SK-N-SH (cell line): ENCODE data around the gene MYLK. TPM values are rescaled to one million over a fixed set of nuclear protein-coding genes. Genes with fewer than 3 reads are reported as not detected.

Source experiments
- CTCF ChIA-PET: fragments of 300-600, 350-600 bp; formaldehyde crosslinking; extraction: SDS; loops from one replicate; lab custom pipeline; 2021; lab: Yijun Ruan, JAX
- POLR2A ChIA-PET: fragments of 350-600 bp; sonication (Branson Sonifier 250); formaldehyde crosslinking; extraction: SDS; loops from one replicate; lab custom pipeline; 2020; ENCODE audit warnings: antibody characterized with exemption, inconsistent platforms; lab: Yijun Ruan, JAX
- DNase-seq: peaks from one replicate; pipeline ENCODE4 v3.0.0; 2012
- H2AFZ ChIP-seq: fragments of 200-600 bp; sonication (generic); 2 replicates; pipeline ENCODE4 v1.8.1; 2016; ENCODE audit warnings: antibody characterized with exemption, mild to moderate bottlenecking, low read depth
- H3F3A ChIP-seq: fragments of 200-600 bp; sonication (generic); replicated peaks from 2 replicates; pipeline ENCODE3; 2016; ENCODE audit warnings: antibody characterized with exemption, mild to moderate bottlenecking; ENCODE audit not compliant: insufficient read depth
- H3K27ac ChIP-seq, 2 experiments: fragments of 200-500 bp in 1 of 2; fragments of 200-600 bp in 1 of 2; sonication (Bioruptor generic) in 1 of 2; sonication (generic), shearing (Covaris generic) in 1 of 2; 2 replicates each; pipeline versions ENCODE4 v1.5.1 to v1.6.1; 2014 to 2016; ENCODE audit warnings: low read depth in 2 of 2, inconsistent platforms in 1 of 2, low read length in 1 of 2, mild to moderate bottlenecking in 1 of 2, mixed read lengths in 1 of 2
- H3K27me3 ChIP-seq: fragments of 200-600 bp; sonication (generic), shearing (Covaris generic); 2 replicates; pipeline ENCODE4 v1.6.1; 2016; ENCODE audit warnings: mixed run types; ENCODE audit not compliant: insufficient read depth
- H3K36me3 ChIP-seq, 2 experiments: fragments of 200-500 bp in 1 of 2; fragments of 200-600 bp in 1 of 2; sonication (Bioruptor generic) in 1 of 2; sonication (generic) in 1 of 2; replicated peaks in 1 of 2; 2 replicates each; pipeline versions ENCODE3 to v1.5.1; 2014 to 2016; ENCODE audit warnings: low read length in 1 of 2, mild to moderate bottlenecking in 1 of 2; ENCODE audit not compliant: insufficient read depth in 2 of 2, control insufficient read depth in 1 of 2
- H3K4me1 ChIP-seq, 2 experiments: fragments of 200-500 bp in 1 of 2; fragments of 200-600 bp in 1 of 2; sonication (Bioruptor generic) in 1 of 2; sonication (generic), shearing (Covaris generic) in 1 of 2; 2 replicates each; pipeline versions ENCODE4 v1.5.1 to v1.6.1; 2014 to 2016; ENCODE audit warnings: low read depth in 1 of 2, low read length in 1 of 2, mixed run types in 1 of 2; ENCODE audit not compliant: insufficient read depth in 2 of 2, control insufficient read depth in 1 of 2
- H3K4me2 ChIP-seq: fragments of 200-600 bp; sonication (generic), shearing (Covaris generic); 2 replicates; pipeline ENCODE4 v1.6.1; 2017; ENCODE audit warnings: mixed run types
- H3K4me3 ChIP-seq, 2 experiments: fragments of 200-500 bp in 1 of 2; fragments of 200-600 bp in 1 of 2; sonication (Bioruptor generic) in 1 of 2; sonication (generic), shearing (Covaris generic) in 1 of 2; 2 replicates each; pipeline versions ENCODE4 v1.5.1 to v1.8.1; 2014 to 2016; ENCODE audit warnings: low read depth in 2 of 2, inconsistent platforms in 1 of 2, low read length in 1 of 2, mild to moderate bottlenecking in 1 of 2, mixed read lengths in 1 of 2, moderate library complexity in 1 of 2
- H3K79me2 ChIP-seq: fragments of 200-600 bp; sonication (generic); 2 replicates; pipeline ENCODE4 v1.8.1; 2017; ENCODE audit warnings: mild to moderate bottlenecking; ENCODE audit not compliant: insufficient read depth
- H3K9ac ChIP-seq: fragments of 200-600 bp; sonication (generic); 2 replicates; pipeline ENCODE4 v1.6.1; 2017; ENCODE audit warnings: mixed run types
- H3K9me2 ChIP-seq: fragments of 200-600 bp; sonication (generic); 2 replicates; pipeline ENCODE4 v1.6.1; 2017; ENCODE audit warnings: mixed run types
- H3K9me3 ChIP-seq: fragments of 200-600 bp; sonication (generic); 2 replicates; pipeline ENCODE4 v1.6.1; 2017; ENCODE audit warnings: mixed run types, mild to moderate bottlenecking, moderate library complexity
- H4K20me1 ChIP-seq: fragments of 200-600 bp; sonication (generic); 2 replicates; pipeline ENCODE4 v1.6.1; 2017; ENCODE audit warnings: mild to moderate bottlenecking, mixed run types; ENCODE audit not compliant: insufficient read depth
- CHD2 ChIP-seq: fragments of 150-350 bp; IDR thresholded peaks from 2 replicates; pipeline ENCODE4 v1.6.1; 2018; ENCODE audit warnings: low read length; ENCODE audit not compliant: partially characterized antibody
- ELF1 ChIP-seq: IDR thresholded peaks from 2 replicates; pipeline ENCODE4 v1.4.0; 2012
- FOSL2 ChIP-seq: IDR thresholded peaks from 2 replicates; pipeline ENCODE4 v1.4.0; 2012; ENCODE audit warnings: low read depth, mild to moderate bottlenecking, moderate library complexity, borderline replicate concordance
- FOXJ3 ChIP-seq: sonication (generic); formaldehyde crosslinking; IDR thresholded peaks from 2 replicates; pipeline ENCODE4 v1.5.1; 2020; ENCODE audit warnings: mild to moderate bottlenecking, missing genetic modification reagents
- FOXM1 ChIP-seq: IDR thresholded peaks from 2 replicates; pipeline ENCODE4 v1.4.0; 2012; ENCODE audit warnings: low read depth, mild to moderate bottlenecking
- GABPA ChIP-seq: IDR thresholded peaks from 2 replicates; pipeline ENCODE4 v1.4.0; 2012; ENCODE audit warnings: low read depth, mild to moderate bottlenecking
- GATA2 ChIP-seq: sonication (generic); formaldehyde crosslinking; IDR thresholded peaks from 2 replicates; pipeline ENCODE4 v1.5.0; 2020; ENCODE audit warnings: mild to moderate bottlenecking, missing genetic modification reagents
- JUND ChIP-seq: IDR thresholded peaks from 2 replicates; pipeline ENCODE4 v1.4.0; 2012
- MEF2A ChIP-seq: IDR thresholded peaks from 2 replicates; pipeline ENCODE4 v1.4.0; 2012; ENCODE audit warnings: low read depth, borderline replicate concordance
- NFIC ChIP-seq: IDR thresholded peaks from 2 replicates; pipeline ENCODE4 v1.4.0; 2012; ENCODE audit warnings: borderline replicate concordance
- NRF1 ChIP-seq: IDR thresholded peaks from 2 replicates; pipeline ENCODE4 v1.6.1; 2012; ENCODE audit warnings: low read depth, mild to moderate bottlenecking, low read length
- POLR2AphosphoS5 ChIP-seq: IDR thresholded peaks from 2 replicates; pipeline ENCODE4 v1.6.1; 2012; ENCODE audit warnings: low read depth, low read length
- RAD21 ChIP-seq: IDR thresholded peaks from 2 replicates; pipeline ENCODE4 v1.6.1; 2012; ENCODE audit warnings: mild to moderate bottlenecking, low read length
- RFX5 ChIP-seq: IDR thresholded peaks from 2 replicates; pipeline ENCODE4 v1.6.1; 2012; ENCODE audit warnings: mild to moderate bottlenecking, improper control_type of control experiment, low read length
- SIN3A ChIP-seq: IDR thresholded peaks from 2 replicates; pipeline ENCODE4 v1.6.1; 2012; ENCODE audit warnings: low read depth, mild to moderate bottlenecking, low read length, moderate library complexity, borderline replicate concordance
- TAF1 ChIP-seq: IDR thresholded peaks from 2 replicates; pipeline ENCODE4 v1.6.1; 2012; ENCODE audit warnings: low read depth, mild to moderate bottlenecking, low read length, moderate library complexity, borderline replicate concordance
- TCF12 ChIP-seq: IDR thresholded peaks from 2 replicates; pipeline ENCODE4 v1.4.0; 2012
- TEAD4 ChIP-seq: IDR thresholded peaks from 2 replicates; pipeline ENCODE4 v1.4.0; 2012; ENCODE audit warnings: mild to moderate bottlenecking, borderline replicate concordance; ENCODE audit not compliant: insufficient read depth
- WGBS: methylation state at CpG from one replicate; pipeline ENCODE4 v1.1.6; 2017; ENCODE audit warnings: low lambda C conversion rate; 5-methylcytosine and 5-hydroxymethylcytosine counted together
- polyA plus RNA-seq, 3 experiments: library from polyadenylated mRNA; depleted of rRNA; stranded (reverse); fragments of >200 nt; gene quantifications; 2 replicates each; pipeline ENCODE4 v1.2.3, GENCODE V29; 2012
- TF ChIP-seq, protein P1 (sequence below): IDR thresholded peaks from 2 replicates; pipeline ENCODE4 v1.4.0; 2012; ENCODE audit warnings: low read depth, borderline replicate concordance
- TF ChIP-seq, protein P2 (sequence below): fragments of 150-350 bp; IDR thresholded peaks from 2 replicates; pipeline ENCODE4 v1.6.1; 2016; ENCODE audit warnings: mild to moderate bottlenecking, low read depth, low read length
- TF ChIP-seq, protein P3 (sequence below): IDR thresholded peaks from 2 replicates; pipeline ENCODE4 v1.4.0; 2012; ENCODE audit warnings: low read depth

MYLK gene
- polyA plus RNA-seq, 1 of the 3 experiments (the other 2 are of a cell fraction) = 272 TPM

DNA sequence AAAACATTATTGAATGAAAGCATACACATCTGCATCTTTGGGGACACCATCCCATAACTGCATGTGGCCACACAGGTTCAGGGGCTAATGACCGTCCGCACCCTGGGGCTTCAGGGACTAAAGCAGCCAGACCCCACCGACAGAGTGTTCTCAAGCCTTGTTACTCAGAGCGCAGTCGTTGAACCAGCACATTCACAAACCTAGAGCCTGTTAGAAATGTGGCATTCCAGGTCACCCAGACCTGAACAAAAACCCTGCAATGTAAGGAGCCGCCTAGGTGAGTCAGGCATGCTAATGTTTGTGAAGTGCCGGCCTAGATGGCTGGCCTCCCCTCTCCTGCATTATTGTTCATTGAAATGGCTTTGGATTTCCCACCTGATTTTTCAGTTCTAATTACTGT, 247.0 kb downstream of the MYLK start:
- POLR2A ChIA-PET = no interaction called here
- WGBS = 85% methylated on average over 4 of the region's 7 CpGs
- H3F3A ChIP-seq = peaks cover 4% of the 10 kb centered on the region

DNA sequence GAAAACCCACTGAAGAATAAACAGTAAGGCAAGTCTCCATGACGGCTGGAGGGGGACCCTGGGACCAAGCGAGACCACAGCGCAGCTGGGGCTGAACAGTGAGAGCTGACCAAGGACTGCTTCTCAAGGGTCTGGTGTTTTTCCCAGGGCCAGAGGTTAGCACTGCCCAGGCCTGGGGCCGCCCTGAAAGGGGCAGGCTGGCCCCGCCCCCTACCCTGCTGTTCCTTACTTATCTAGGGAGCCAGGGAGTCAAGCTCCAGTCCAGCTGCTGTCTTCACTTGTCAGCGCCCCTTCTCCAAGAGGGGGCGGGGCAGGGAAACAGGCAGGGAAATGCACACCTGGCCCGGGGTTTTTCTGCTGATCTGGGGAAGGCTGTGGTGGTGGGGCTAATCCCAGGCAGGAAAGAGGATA, 247.7 kb downstream of the MYLK start:
- Histone ChIP-seq H4K20me1 (no peaks in the 10 kb centered on the region), H3K9me2 (no peaks in the 10 kb centered on the region), H3F3A (peaks cover 4% of the 10 kb centered on the region), H2AFZ (no peak overlapping the region), H3K4me2 (no peak overlapping the region), H3K27me3 (no peaks in the 10 kb centered on the region), H3K27ac (no peak overlapping the region), H3K79me2 (no peaks in the 10 kb centered on the region), H3K4me1 (peaks cover 0 to 7% of the 10 kb centered on the region in 2 experiments; a peak in 1 of 4 replicates), H3K9me3 (no peaks in the 10 kb centered on the region), H3K36me3 (peaks cover 44 to 71% of the 10 kb centered on the region in 2 experiments), H3K4me3 (no peak overlapping the region), H3K9ac (no peak overlapping the region)
- ChIA-PET CTCF (interaction anchor here (0.5 to 1.0 kb wide), 3 partner anchors 14 to 712 kb away, joined by 3 to 4 read pairs (median 3); no protein-coding TSS in a partner anchor), POLR2A (no interaction called here)
- TF ChIP-seq ELF1 (no peak), RAD21 (no peak), TAF1 (no peak), NFIC (no peak), GABPA (no peak)
- TF ChIP-seq, protein P1, sequence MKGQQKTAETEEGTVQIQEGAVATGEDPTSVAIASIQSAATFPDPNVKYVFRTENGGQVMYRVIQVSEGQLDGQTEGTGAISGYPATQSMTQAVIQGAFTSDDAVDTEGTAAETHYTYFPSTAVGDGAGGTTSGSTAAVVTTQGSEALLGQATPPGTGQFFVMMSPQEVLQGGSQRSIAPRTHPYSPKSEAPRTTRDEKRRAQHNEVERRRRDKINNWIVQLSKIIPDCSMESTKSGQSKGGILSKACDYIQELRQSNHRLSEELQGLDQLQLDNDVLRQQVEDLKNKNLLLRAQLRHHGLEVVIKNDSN = no peak
- WGBS = 100% methylated on average over 2 of the region's 8 CpGs
- DNase-seq = no peak

More for the DNA sequence above, 247.0 kb downstream of the MYLK start:
- no peak overlapping the region for H3K4me2 ChIP-seq
- no peak for TF ChIP-seq MEF2A
- no peak for TF ChIP-seq GABPA
- no peak for TF ChIP-seq SIN3A
- TF ChIP-seq NRF1 = no peak
- no peak for TF ChIP-seq CHD2
- TF ChIP-seq RFX5 = no peak
- TF ChIP-seq, all 33 proteins: peak for 0
- Histone ChIP-seq H4K20me1 (no peaks in the 10 kb centered on the region), H3K9me3 (no peaks in the 10 kb centered on the region), H3K27ac (no peak overlapping the region), H3K79me2 (no peaks in the 10 kb centered on the region), H3K4me1 (peaks cover 0 to 7% of the 10 kb centered on the region in 2 experiments; a peak in 1 of 4 replicates), H3K36me3 (peaks cover 47 to 68% of the 10 kb centered on the region in 2 experiments), H3K27me3 (no peaks in the 10 kb centered on the region), H3K9me2 (no peaks in the 10 kb centered on the region), H3K9ac (no peak overlapping the region), H3K4me3 (no peak overlapping the region), H2AFZ (no peak overlapping the region)
- CTCF ChIA-PET = interaction anchor here (1.0 to 3.5 kb wide), 2 partner anchors 13 to 15 kb away, joined by 4 to 32 read pairs; no protein-coding TSS in a partner anchor
- DNase-seq = no peak

DNA sequence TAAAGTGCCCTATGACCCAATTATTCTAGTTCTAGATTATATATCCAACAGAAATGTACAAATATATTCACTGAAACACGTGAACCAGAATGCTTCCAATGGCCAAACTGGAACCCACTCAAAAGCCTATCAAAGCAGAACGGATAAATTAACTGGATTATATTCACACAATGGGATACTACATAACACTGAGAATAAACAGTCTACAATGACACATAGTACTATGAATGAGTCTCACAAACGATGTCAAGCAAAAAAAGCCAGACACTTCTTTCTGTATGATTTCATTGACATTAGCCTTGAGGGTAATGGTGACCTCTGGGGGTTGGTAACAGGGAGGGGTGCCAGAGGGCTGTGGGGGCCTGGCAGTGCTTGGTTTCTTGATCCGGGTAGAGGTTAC, 248.4 kb downstream of the MYLK start:
- WGBS = 80% methylated on average over 3 of the region's 4 CpGs
- TF ChIP-seq NRF1 = no peak
- TF ChIP-seq POLR2AphosphoS5 = no peak
- TF ChIP-seq, protein P2, sequence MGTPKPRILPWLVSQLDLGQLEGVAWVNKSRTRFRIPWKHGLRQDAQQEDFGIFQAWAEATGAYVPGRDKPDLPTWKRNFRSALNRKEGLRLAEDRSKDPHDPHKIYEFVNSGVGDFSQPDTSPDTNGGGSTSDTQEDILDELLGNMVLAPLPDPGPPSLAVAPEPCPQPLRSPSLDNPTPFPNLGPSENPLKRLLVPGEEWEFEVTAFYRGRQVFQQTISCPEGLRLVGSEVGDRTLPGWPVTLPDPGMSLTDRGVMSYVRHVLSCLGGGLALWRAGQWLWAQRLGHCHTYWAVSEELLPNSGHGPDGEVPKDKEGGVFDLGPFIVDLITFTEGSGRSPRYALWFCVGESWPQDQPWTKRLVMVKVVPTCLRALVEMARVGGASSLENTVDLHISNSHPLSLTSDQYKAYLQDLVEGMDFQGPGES = no peak
- TF ChIP-seq CHD2 = no peak
- TF ChIP-seq, protein P3, sequence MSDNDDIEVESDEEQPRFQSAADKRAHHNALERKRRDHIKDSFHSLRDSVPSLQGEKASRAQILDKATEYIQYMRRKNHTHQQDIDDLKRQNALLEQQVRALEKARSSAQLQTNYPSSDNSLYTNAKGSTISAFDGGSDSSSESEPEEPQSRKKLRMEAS = no peak
- TF ChIP-seq FOSL2 = no peak
- TF ChIP-seq RAD21 = no peak
- no peak for TF ChIP-seq RFX5
- no peak for TF ChIP-seq JUND
- TF ChIP-seq MEF2A = no peak
- TF ChIP-seq SIN3A = no peak
- no peak for TF ChIP-seq TEAD4
- no peak for TF ChIP-seq FOXJ3
- TF ChIP-seq ELF1 = no peak
- no peak for TF ChIP-seq NFIC
- no peak for TF ChIP-seq FOXM1
- TF ChIP-seq GATA2 = no peak
- no peak for TF ChIP-seq TCF12

More for the DNA sequence above, 248.4 kb downstream of the MYLK start:
- Histone ChIP-seq H3K9ac (no peak overlapping the region), H3F3A (peaks cover 4% of the 10 kb centered on the region), H2AFZ (no peak overlapping the region), H4K20me1 (no peaks in the 10 kb centered on the region), H3K9me3 (no peaks in the 10 kb centered on the region), H3K27me3 (no peaks in the 10 kb centered on the region), H3K4me1 (peaks cover 0 to 5% of the 10 kb centered on the region in 2 experiments; a peak in 1 of 4 replicates), H3K9me2 (no peaks in the 10 kb centered on the region), H3K4me3 (no peak overlapping the region), H3K36me3 (peaks cover 43 to 71% of the 10 kb centered on the region in 2 experiments), H3K79me2 (no peaks in the 10 kb centered on the region), H3K27ac (no peak overlapping the region), H3K4me2 (no peak overlapping the region)
- DNase-seq = no peak
- POLR2A ChIA-PET = no interaction called here
- CTCF ChIA-PET = no interaction called here
